Sciatic nerve (tissue), 2 donors: ENCODE measurements around the gene PYHIN1. TPM values are rescaled to one million over a fixed set of nuclear protein-coding genes. Genes with fewer than 3 reads are reported as not detected.

Source experiments
- ATAC-seq: fragments of 200-7000 bp; cut with Tn5 transposase; one replicate; pipeline ENCODE4 v1.9.1; 2020; ENCODE audit warnings: mild to moderate bottlenecking, moderate library complexity
- DNase-seq: peaks from one replicate; pipeline ENCODE4 v3.0.0-alpha.2; 2020; ENCODE audit warnings: low spot score
- intact Hi-C: fragments of 100-400 bp; cut with DNase I; formaldehyde crosslinking; loops from one replicate; pipeline ENCODE4 v1.14.2; 2022
- total RNA-seq: library from RNA; stranded (reverse); fragmentation: NEBNext Ultra II Directional; extraction: Animal tissue kit (Norgen Biotek cat#: 25700); gene quantifications from one replicate; pipeline ENCODE4 v1.2.1, GENCODE V29; 2021
- donor health status: DM: no; HTN: no; CAD: no.
- donor health status: DM: no; HTN: no; CAD: no.

Gene PYHIN1
- 7.8 TPM for total RNA-seq

DNA sequence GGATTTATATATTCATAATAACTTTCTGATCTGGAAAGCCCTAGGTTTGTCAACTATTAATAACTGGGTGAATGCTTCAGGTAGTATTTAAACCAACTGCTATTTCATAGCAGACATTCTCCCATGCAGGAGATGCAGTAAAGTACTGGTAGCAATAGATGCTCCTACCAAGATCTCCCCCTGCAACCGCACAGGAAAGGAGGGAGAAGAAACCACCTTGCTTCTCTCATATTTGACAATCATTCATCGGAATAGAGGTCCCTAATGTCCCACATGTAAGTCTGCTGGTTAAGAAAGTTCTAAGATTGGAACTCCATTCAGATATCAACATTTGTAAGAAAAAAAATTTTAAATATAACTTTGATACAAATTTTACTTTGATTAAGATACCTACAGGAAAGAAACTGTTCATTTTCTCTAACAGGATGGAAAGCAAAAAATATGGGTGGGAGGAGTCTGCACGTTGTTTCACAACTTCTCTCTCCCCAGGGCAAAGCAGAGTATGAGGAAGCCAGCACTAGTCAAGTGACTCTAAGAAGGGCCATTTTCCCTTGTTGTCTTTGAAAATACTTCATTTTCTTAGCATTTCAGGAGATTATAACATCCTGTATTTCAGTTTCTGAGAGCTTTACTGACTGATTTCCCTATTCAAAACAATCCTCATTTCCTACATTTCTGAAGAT, at the start of gene PYHIN1:
TSS of gene PYHIN1 (plus strand) at position 498 of the 683 bp plus-strand sequence. CDS start 5,359 bp downstream, outside the sequence.
- intact Hi-C loops = no loop called here
- ATAC-seq = peak; percentile 69
- no peak for DNase-seq

DNA sequence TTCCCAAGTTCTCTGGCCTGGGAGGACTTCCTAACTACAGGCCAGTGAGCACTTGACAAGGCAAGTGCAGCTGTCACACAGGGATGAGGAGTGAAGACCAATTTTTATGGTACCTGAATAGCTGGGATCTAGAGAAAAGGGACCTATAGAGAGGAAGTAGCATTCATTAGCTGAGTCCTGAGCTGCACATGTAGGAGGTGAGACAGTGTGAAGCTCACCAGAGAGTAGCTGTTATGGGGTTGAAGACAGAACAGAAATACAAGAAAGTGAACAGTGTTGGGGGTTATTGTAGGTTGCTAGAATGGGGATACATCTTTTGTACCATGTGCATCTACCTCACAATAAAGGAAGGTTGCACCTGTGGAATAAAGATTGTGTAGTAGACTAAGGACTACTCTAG, 37.7 kb upstream of the PYHIN1 start:
- intact Hi-C loops = no loop called here
- ATAC-seq (no peak), DNase-seq (no peak)

- no peak for ATAC-seq
Observed at GRCh38 chr1:158898722-158899121, 32.6 kb upstream of the PYHIN1 start.

DNA sequence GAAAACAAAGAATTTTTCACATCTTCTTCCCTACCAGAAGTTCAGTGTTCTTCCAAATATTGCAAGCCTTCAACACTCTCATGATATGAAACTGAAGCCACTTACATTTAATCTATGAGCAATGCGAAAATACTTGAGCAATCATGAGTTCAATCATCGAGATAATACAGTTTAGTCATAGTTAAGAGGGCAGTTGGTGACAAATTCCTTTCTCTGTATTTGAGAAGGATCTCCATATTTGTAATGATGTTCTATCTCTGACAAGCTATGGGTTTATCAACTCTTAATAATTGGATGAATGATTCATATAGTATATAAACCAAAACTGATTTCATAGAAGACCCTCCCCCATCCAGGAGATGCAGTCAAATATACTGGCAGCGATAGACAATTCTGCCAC, 29.7 kb upstream of the PYHIN1 start:
- intact Hi-C loops = no loop called here
- no peak for ATAC-seq
- DNase-seq = no peak

More at GRCh38 chr1:158898722-158899121, 32.6 kb upstream of the PYHIN1 start:
- no peak for DNase-seq
- intact Hi-C loops = no loop called here

- DNase-seq (no peak), ATAC-seq (no peak)
- intact Hi-C loops = no loop called here
Observed at GRCh38 chr1:158916085-158916484, 15.3 kb upstream of the PYHIN1 start.

DNA sequence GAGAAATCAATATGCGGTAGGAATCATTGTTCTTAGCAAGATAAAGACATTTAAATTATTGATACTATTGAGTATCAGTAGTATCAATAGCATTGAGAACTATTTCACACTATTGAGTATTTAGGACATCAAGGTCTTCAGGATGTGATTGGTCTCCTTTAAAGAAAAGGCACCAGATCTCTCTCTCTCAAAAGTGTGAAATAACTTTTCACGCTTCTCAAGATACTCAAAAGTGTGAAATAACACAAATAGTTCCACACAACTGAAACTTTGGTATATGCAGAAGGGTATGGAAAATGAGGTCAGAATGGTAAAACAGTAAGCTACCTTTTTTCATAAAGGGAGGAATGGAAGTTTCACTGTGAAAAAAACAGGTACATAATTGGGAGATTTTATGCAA, 6.7 kb upstream of the PYHIN1 start:
- ATAC-seq (no peak), DNase-seq (no peak)
- intact Hi-C loops = no loop called here

- intact Hi-C loops = no loop called here
- ATAC-seq = no peak
- DNase-seq = no peak
Observed at GRCh38 chr1:158930504-158930903, 848 bp upstream of the PYHIN1 start.

DNA sequence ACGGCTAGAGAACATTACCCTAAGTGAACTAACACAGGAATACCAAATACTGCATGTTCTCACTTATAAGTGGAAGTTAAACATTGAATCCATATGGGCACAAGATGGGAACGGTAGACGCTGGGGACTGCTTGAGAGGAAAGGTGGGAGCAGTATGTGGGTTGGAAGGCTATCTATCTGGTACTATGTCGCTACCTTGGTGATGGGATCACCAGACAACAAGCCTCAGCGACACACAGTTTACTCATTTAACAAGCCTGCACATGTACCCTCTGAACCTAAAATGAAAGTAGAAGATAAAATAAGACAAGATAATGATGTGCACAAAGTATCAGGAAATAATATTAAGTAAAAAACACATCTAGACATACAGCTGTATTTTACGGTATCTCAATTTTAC, 819 bp downstream of the PYHIN1 start:
- no peak for DNase-seq
- intact Hi-C loops = no loop called here
- no peak for ATAC-seq

GRCh38 chr1:158933621-158934020, 2.3 kb downstream of the PYHIN1 start:
- ATAC-seq (no peak), DNase-seq (no peak)
- intact Hi-C loops = no loop called here

DNA sequence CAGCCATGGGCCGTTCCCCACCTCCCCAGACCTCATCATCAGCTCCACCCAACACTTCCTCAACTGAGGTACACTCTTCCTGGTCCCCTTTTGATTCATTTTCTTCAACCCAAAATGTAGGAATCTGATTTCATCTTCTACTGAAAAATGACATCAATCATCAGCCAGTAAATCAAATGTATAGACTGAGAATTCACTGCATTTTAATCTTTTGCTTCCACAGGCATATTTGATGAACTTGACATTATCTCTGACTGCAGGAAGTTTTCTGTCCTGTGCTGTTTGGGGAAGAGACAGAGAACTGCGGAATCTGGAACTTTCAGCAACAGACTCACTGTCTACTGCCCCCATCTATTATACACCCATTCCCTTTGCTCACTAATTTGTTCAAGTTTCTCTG, 7.8 kb downstream of the PYHIN1 start:
- DNase-seq (no peak), ATAC-seq (no peak)
- intact Hi-C loops = no loop called here

- ATAC-seq (no peak), DNase-seq (no peak)
- intact Hi-C loops = no loop called here
Observed at GRCh38 chr1:158941317-158941716, 10.0 kb downstream of the PYHIN1 start.

- ATAC-seq (no peak), DNase-seq (no peak)
- intact Hi-C loops = no loop called here
Observed at GRCh38 chr1:158942490-158942889, 11.1 kb downstream of the PYHIN1 start.

DNA sequence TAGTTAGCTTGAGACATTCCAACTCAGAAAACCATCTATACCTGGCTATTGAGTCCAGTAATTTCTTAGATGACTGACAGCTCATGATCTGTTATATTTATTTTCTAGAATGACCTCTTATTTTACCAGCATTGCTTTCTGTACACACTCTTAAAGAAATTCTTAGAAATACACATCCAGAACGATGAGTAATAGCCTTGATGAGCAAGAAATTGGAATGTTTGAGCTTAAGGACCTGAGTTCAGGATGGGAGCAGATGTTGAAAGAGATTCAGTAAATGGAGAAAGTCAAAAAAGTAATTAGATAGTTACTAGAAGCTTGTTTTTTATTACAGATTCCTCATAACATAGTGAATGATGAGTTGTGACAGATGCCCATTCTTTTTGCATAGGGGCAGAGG, 11.7 kb downstream of the PYHIN1 start:
- no peak for ATAC-seq

GRCh38 chr1:158945061-158945460, 13.7 kb downstream of the PYHIN1 start:
- intact Hi-C loops = no loop called here
- no peak for ATAC-seq

More for the DNA sequence above, 11.7 kb downstream of the PYHIN1 start:
- intact Hi-C loops = no loop called here
- DNase-seq = no peak

DNA sequence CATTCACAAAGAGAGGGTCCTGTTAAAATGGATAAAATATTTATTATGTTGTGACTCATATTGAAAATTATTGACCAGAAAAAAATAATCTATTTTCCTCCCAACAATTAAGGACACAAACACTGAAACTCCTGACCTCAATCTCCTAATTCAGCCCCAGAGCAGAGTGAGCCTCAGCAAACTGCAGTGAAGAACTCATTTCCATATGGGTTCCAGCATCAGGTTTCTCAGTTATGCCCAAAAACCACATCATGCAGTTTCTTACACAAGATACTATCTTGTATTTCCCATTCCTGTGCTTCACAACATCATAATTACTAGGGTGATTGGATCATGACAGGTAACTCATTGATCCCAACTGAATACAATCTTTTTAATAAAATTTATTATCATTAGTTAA, 15.4 kb downstream of the PYHIN1 start:
- ATAC-seq (no peak), DNase-seq (no peak)
- intact Hi-C loops = no loop called here

More at GRCh38 chr1:158945061-158945460, 13.7 kb downstream of the PYHIN1 start:
- no peak for DNase-seq

- intact Hi-C loops = no loop called here
- no peak for ATAC-seq
- no peak for DNase-seq
Observed at GRCh38 chr1:158951956-158952355, 20.6 kb downstream of the PYHIN1 start.

DNA sequence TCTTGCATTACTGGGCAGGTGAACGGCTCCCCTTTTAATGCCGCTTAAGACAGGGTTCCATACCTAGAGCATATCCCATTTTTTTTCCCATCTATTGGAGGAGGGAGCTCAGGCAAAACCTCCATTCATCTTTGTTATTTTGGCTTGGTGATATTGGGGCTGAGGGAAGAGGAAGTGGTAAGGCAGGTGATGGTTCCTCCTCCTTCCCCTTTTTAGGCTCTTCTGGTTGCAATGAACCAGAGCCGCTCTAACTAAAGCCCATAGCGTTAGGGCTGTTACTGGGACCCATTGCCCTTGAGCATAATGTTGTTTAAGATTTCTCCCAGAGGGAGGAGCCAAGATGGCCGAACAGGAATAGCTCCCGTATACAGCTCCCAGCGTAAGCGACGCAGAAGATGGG, 21.1 kb downstream of the PYHIN1 start:
- DNase-seq (no peak), ATAC-seq (no peak)
- intact Hi-C loops = no loop called here

DNA sequence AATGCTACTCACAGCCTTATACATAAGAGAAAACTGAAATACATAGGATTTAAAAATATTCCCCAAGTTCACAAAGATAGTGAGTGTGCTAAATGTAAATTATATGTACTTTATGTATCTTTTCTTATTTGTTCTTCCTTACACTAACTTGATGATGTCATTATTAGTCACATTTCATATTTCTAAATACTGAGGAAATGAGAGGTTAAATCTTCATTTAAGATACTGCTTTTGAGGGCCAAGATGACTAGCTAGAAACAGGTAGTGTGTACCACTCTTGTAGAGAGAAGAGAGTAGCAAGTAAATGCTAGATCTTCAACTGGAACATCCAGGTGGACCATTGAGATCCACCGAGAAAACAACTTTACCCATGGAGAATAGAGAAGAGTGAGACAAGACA, 29.8 kb downstream of the PYHIN1 start:
- intact Hi-C loops = no loop called here
- DNase-seq (no peak), ATAC-seq (no peak)

GRCh38 chr1:158962983-158963382, 31.6 kb downstream of the PYHIN1 start:
- ATAC-seq (no peak), DNase-seq (no peak)
- intact Hi-C loops = no loop called here

DNA sequence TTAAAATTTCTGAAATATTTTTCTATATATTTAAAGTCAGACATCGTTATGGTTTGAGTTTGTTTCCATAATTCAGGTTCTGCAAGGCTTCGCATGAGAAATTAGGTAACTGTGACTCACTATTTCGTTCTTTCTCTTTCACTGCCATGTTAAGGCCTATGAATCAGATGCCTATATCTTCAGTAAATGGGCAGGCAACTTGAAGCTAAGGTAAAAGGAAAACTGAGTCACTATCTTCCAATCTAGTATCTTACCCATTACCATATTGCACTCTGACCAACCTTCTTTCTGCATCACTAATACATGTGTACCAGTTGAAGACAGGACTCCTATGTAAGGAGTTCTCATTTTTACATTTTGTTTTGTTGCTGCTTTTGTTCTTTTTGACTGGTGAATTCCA, 37.8 kb downstream of the PYHIN1 start:
- DNase-seq (no peak), ATAC-seq (no peak)
- intact Hi-C loops = no loop called here

- intact Hi-C loops = no loop called here
- no peak for DNase-seq
Observed at GRCh38 chr1:158969855-158970254, 38.5 kb downstream of the PYHIN1 start.

More at GRCh38 chr1:158969855-158970254, 38.5 kb downstream of the PYHIN1 start:
- ATAC-seq = no peak
